HepG2 (cell line): ENCODE results near the gene FPGS. TPM values are rescaled to one million over a fixed set of nuclear protein-coding genes. Genes with fewer than 3 reads are reported as not detected.

Experiments used
- ATAC-seq: fragments of 200-7000 bp; cut with Tn5 transposase; 3 replicates; pipeline ENCODE4 v1.9.1; 2020; ENCODE audit warnings: mild to moderate bottlenecking, moderate library complexity
- BruUV-seq: library from RNA; stranded (reverse); fragments of 400-500 nt; replicated peaks from 2 replicates; lab custom pipeline; 2021; lab: Mats Ljungman, UMichigan
- CTCF ChIA-PET: fragments of 300-600 bp; formaldehyde crosslinking; extraction: SDS; loops from one replicate; lab custom pipeline; 2021; ENCODE audit warnings: low total read pairs, inconsistent platforms, low intra/inter-chr PET ratio; lab: Yijun Ruan, JAX
- POLR2A ChIA-PET: fragments of 350-600 bp; sonication (Branson Sonifier 250); formaldehyde crosslinking; loops from one replicate; lab custom pipeline; 2020; ENCODE audit warnings: antibody characterized with exemption, inconsistent platforms; lab: Yijun Ruan, JAX
- DNase-seq: peaks from one replicate; pipeline ENCODE4 v3.0.0-alpha.2; 2015; ENCODE audit warnings: low spot score
- FAIRE-seq: peaks from 3 replicates; lab custom pipeline; 2011; peaks lifted over from hg19 to GRCh38; lab: Jason Lieb, UNC
- H2AFZ ChIP-seq: one replicate; pipeline ENCODE4 v1.6.1; 2011; ENCODE audit warnings: low read length, inconsistent platforms
- H3K27ac ChIP-seq: fragments of 300-600 bp; 3 replicates; pipeline ENCODE4 v1.8.0; 2011; ENCODE audit warnings: mixed run types, mild to moderate bottlenecking, mixed read lengths, low read length, inconsistent platforms; ENCODE audit not compliant: insufficient read depth; ENCODE audit errors: extremely low read length
- H3K27me3 ChIP-seq, 2 experiments: fragments of 200-600 bp in 1 of 2; 2 replicates in 1 of 2; 3 replicates in 1 of 2; pipeline versions ENCODE4 v1.6.0 to v1.8.0; 2011; ENCODE audit warnings: low read length in 2 of 2, mild to moderate bottlenecking in 2 of 2, moderate library complexity in 2 of 2, inconsistent platforms in 1 of 2; ENCODE audit not compliant: insufficient read depth in 2 of 2, control insufficient read depth in 1 of 2
- H3K36me3 ChIP-seq, 2 experiments: fragments of 200-600 bp in 1 of 2; replicated peaks in 1 of 2; 2 replicates in 1 of 2; 3 replicates in 1 of 2; pipeline versions ENCODE4 v1.5.1 to v1.8.0; 2011; ENCODE audit warnings: low read length in 2 of 2, inconsistent platforms in 1 of 2; ENCODE audit not compliant: insufficient read depth in 2 of 2, control insufficient read depth in 1 of 2
- H3K4me1 ChIP-seq: 2 replicates; pipeline ENCODE4 v1.5.1; 2012; ENCODE audit warnings: low read length, inconsistent platforms; ENCODE audit not compliant: insufficient read depth
- H3K4me2 ChIP-seq: 2 replicates; pipeline ENCODE4 v1.6.0; 2011; ENCODE audit warnings: low read depth, low read length, inconsistent platforms
- H3K4me3 ChIP-seq, 3 experiments: fragments of 200-600 bp in 1 of 3; sonication (generic), shearing (Covaris generic) in 1 of 3; replicated peaks in 1 of 3; 2 replicates each; pipeline ENCODE4 v1.5.1; 2011 to 2016; ENCODE audit warnings: low read length in 3 of 3, inconsistent platforms in 2 of 3, low read depth in 2 of 3, mild to moderate bottlenecking in 2 of 3, control low read depth in 1 of 3, mixed read lengths in 1 of 3; ENCODE audit not compliant: insufficient read depth in 1 of 3
- H3K79me2 ChIP-seq: one replicate; pipeline ENCODE4 v1.6.1; 2011; ENCODE audit warnings: low read length, inconsistent platforms; ENCODE audit not compliant: insufficient read depth
- H3K9ac ChIP-seq: 2 replicates; pipeline ENCODE4 v1.6.0; 2011; ENCODE audit warnings: mild to moderate bottlenecking, low read depth, low read length, inconsistent platforms; ENCODE audit not compliant: insufficient read depth
- H3K9me3 ChIP-seq: 2 replicates; pipeline ENCODE4 v1.5.1; 2012; ENCODE audit warnings: mild to moderate bottlenecking, low read length
- H4K20me1 ChIP-seq: 2 replicates; pipeline ENCODE4 v1.6.0; 2011; ENCODE audit warnings: inconsistent platforms, mild to moderate bottlenecking, low read length, moderate library complexity; ENCODE audit not compliant: insufficient read depth
- WGBS: methylation state at CpG from one replicate; pipeline ENCODE4 v1.1.6; 2017; ENCODE audit warnings: low lambda C conversion rate; 5-methylcytosine and 5-hydroxymethylcytosine counted together
- in situ Hi-C: cut with HindIII; loops from 2 replicates; pipeline ENCODE4 v1.10.0; 2017; ENCODE audit warnings: low pct_unique_long_range_greater_than_20kb; ENCODE audit not compliant: extremely low pct_ligation_motif_present
- intact Hi-C: fragments of 100-400 bp; cut with micrococcal nuclease; formaldehyde crosslinking; loops from one replicate; pipeline ENCODE4 v1.10.0; 2022; ENCODE audit not compliant: unreplicated experiment
- polyA plus RNA-seq, 8 experiments: library from polyadenylated mRNA; depleted of rRNA in 3 of 8; stranded (reverse) in 7 of 8; unstranded in 1 of 8; fragments of >200 nt; fragmentation: Illumina TruSeq in 4 of 8; extraction: Trizol in 4 of 8; gene quantifications; 2 replicates each; pipeline versions ENCODE4 v1.2.1 to v1.2.3, GENCODE V29; 2011 to 2016; ENCODE audit warnings: low read depth in 4 of 8, missing spikeins in 1 of 8, mixed read lengths in 1 of 8; ENCODE audit not compliant: insufficient read depth in 1 of 8
- total RNA-seq, 5 experiments: library from RNA; depleted of rRNA; stranded (reverse); fragments of >200 nt; fragmentation: Illumina TruSeq; extraction: Trizol; gene quantifications; 2 replicates each; pipeline ENCODE4 v1.2.3, GENCODE V29; 2016; ENCODE audit warnings: low read depth in 1 of 5
- TF ChIP-seq, protein P1 (sequence below): sonication (generic); formaldehyde crosslinking; IDR thresholded peaks from 2 replicates; pipeline ENCODE4 v1.4.0; 2020; ENCODE audit warnings: missing genetic modification reagents, borderline replicate concordance
- TF ChIP-seq, protein P2 (sequence below): sonication (generic); formaldehyde crosslinking; IDR thresholded peaks from 2 replicates; pipeline ENCODE4 v1.5.1; 2020; ENCODE audit warnings: mild to moderate bottlenecking, missing genetic modification reagents, moderate library complexity

The FPGS gene
- total and polyA plus RNA-seq, 2 of the 13 experiments (the other 11 are each of a cell fraction or from before 2014, with no cell fraction given) = 35.6 to 36.8 TPM

DNA sequence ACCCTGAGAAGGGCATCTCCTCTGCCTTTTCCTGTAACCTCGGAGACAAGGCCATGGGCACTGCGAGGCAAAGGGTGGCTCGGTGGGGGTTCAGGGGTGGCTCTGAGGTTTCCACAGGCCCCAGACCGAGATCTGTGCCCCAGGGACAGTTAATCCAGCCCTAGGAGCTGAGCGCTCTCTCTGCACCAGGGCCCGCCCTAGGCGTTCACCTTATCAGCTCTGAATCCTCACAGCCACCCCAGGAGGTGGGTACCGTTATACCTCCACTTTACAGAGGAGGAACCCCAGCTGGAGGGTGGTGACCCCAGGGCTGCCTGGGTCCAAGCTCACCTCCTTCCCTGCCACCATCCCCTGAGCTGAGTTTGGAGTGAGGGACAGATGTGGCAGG is 54.0 kb downstream of the FPGS start:
- TF ChIP-seq, protein P1, sequence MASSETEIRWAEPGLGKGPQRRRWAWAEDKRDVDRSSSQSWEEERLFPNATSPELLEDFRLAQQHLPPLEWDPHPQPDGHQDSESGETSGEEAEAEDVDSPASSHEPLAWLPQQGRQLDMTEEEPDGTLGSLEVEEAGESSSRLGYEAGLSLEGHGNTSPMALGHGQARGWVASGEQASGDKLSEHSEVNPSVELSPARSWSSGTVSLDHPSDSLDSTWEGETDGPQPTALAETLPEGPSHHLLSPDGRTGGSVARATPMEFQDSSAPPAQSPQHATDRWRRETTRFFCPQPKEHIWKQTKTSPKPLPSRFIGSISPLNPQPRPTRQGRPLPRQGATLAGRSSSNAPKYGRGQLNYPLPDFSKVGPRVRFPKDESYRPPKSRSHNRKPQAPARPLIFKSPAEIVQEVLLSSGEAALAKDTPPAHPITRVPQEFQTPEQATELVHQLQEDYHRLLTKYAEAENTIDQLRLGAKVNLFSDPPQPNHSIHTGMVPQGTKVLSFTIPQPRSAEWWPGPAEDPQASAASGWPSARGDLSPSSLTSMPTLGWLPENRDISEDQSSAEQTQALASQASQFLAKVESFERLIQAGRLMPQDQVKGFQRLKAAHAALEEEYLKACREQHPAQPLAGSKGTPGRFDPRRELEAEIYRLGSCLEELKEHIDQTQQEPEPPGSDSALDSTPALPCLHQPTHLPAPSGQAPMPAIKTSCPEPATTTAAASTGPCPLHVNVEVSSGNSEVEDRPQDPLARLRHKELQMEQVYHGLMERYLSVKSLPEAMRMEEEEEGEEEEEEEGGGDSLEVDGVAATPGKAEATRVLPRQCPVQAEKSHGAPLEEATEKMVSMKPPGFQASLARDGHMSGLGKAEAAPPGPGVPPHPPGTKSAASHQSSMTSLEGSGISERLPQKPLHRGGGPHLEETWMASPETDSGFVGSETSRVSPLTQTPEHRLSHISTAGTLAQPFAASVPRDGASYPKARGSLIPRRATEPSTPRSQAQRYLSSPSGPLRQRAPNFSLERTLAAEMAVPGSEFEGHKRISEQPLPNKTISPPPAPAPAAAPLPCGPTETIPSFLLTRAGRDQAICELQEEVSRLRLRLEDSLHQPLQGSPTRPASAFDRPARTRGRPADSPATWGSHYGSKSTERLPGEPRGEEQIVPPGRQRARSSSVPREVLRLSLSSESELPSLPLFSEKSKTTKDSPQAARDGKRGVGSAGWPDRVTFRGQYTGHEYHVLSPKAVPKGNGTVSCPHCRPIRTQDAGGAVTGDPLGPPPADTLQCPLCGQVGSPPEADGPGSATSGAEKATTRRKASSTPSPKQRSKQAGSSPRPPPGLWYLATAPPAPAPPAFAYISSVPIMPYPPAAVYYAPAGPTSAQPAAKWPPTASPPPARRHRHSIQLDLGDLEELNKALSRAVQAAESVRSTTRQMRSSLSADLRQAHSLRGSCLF (CRISPR knock-in tag) = no peak
- TF ChIP-seq, protein P2, sequence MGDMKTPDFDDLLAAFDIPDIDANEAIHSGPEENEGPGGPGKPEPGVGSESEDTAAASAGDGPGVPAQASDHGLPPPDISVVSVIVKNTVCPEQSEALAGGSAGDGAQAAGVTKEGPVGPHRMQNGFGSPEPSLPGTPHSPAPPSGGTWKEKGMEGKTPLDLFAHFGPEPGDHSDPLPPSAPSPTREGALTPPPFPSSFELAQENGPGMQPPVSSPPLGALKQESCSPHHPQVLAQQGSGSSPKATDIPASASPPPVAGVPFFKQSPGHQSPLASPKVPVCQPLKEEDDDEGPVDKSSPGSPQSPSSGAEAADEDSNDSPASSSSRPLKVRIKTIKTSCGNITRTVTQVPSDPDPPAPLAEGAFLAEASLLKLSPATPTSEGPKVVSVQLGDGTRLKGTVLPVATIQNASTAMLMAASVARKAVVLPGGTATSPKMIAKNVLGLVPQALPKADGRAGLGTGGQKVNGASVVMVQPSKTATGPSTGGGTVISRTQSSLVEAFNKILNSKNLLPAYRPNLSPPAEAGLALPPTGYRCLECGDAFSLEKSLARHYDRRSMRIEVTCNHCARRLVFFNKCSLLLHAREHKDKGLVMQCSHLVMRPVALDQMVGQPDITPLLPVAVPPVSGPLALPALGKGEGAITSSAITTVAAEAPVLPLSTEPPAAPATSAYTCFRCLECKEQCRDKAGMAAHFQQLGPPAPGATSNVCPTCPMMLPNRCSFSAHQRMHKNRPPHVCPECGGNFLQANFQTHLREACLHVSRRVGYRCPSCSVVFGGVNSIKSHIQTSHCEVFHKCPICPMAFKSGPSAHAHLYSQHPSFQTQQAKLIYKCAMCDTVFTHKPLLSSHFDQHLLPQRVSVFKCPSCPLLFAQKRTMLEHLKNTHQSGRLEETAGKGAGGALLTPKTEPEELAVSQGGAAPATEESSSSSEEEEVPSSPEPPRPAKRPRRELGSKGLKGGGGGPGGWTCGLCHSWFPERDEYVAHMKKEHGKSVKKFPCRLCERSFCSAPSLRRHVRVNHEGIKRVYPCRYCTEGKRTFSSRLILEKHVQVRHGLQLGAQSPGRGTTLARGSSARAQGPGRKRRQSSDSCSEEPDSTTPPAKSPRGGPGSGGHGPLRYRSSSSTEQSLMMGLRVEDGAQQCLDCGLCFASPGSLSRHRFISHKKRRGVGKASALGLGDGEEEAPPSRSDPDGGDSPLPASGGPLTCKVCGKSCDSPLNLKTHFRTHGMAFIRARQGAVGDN (CRISPR knock-in tag) = peak; percentile 48; the same call in 1 of the 2 replicates
- TF ChIP-seq, all 625 proteins: peak for 1
- ChIA-PET POLR2A (interaction anchor here (0.5 to 0.6 kb wide), 2 partner anchors 24 to 61 kb away, joined by 3 to 4 read pairs; no protein-coding TSS in a partner anchor), CTCF (no interaction called here)
- Histone ChIP-seq H3K4me2 (peak overlapping the region; percentile 67), H3K27ac (no peak overlapping the region), H2AFZ (no peak overlapping the region), H3K27me3 (0 out of 5 replicates have a peak, but pooled peaks cover 0 to 1% of the 10 kb centered on the region in 2 experiments), H4K20me1 (no peaks in the 10 kb centered on the region), H3K36me3 (no peaks in the 10 kb centered on the region), H3K9ac (peak overlapping the region; percentile 34; the same call in 1 of the 2 replicates), H3K9me3 (no peaks in the 10 kb centered on the region), H3K79me2 (no peaks in the 10 kb centered on the region), H3K4me1 (peaks cover 71% of the 10 kb centered on the region), H3K4me3 (peak overlapping the region in 1 of 3 experiments; percentile 38; a peak in 2 of 6 replicates)
- intact Hi-C loops (no loop called here), in situ Hi-C loops (no loop called here)
- 0% methylated on average over 1 of the region's 8 CpGs for WGBS
- BruUV-seq = no TSS peak
- ATAC-seq (peak; percentile 22), DNase-seq (no peak), FAIRE-seq (no peak)
